HG03159 (cell line): ENCODE results near the gene MANF.

Experiments
- ATAC-seq: cut with Tn5 transposase; IDR thresholded peaks from one replicate; pipeline ENCODE4 v1.9.1; 2021; ENCODE audit warnings: mild to moderate bottlenecking, moderate library complexity; ENCODE audit not compliant: unreplicated experiment

The MANF gene

GRCh38 chr3:51388286-51389029 is 3.4 kb downstream of the MANF start:
- no peak for ATAC-seq

DNA sequence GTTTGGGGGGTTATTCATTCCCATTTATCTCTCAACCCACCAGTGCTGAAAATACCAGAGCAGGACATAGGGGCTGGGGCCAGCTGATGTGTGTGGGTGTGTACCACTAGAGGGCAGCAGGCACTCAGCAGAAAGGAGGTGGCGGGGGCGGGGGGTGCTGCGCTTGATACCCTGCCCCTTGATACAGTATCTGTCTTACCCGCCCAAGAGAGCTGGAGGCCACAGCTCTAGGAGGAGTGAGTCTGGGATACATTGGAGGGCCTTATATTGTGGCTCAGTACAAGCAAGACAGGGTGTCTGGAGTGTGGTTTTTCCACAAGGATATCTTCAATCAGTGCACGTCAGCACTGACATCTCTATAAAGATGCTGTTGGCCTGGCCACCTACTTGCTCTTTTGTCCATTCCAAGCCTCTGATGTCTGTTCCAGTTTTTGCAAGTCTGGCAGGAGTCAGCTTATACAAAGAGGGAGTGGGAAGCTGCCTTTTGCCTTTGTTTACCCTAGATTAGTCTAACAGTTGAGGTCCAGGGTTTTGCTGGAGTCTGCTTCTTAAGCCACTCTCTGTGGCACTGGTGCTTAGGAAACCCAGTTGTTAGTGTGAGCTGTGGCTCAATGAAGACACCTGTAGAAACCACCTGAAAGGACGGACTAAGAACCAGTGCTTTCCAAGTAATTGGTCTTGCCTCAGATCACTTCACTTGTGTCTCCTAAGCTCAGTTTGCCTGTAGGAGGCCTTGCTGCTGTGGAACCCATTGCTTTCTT is 4.5 kb downstream of the MANF start:
- ATAC-seq = no peak

DNA sequence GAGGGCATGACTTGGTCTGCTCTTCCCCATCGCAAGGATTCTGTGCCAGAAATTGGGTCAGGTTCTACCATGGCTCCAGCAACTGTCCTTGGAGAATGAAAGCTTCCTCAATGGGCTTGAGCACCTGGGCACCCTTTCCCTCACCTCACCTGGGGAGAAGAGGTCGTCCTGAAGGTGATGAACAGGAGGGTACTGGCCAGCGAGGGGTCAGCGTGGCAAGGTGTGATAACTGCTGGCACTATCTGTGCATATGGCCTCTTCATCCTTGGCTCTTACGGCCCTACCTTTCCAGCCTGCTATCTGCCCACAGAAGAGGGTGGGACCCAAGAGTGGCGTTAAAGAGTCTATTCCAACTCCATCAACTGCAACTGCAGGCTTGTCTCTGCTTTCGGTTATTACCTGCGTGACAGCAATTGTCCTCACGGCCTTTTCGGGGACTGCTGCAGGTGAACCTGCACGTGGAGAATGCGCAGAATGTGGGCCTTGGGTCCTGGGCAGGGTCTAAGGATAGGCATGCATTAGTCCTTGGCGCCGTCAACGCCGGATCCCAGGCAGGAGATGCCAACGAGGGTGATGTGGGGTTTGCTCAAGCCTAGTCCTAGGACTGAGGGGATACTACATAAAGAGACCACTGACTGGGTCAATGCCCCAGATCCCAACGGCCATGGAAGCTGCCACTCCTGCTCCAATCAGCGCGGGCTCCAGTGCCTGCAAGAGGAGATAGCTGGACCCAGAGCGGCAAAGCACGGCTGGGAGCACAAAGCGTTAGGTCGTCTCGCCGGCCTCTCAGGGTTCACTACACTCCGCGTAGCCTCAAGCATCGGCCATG is 5.4 kb downstream of the MANF start:
- ATAC-seq = peak; percentile 6

DNA sequence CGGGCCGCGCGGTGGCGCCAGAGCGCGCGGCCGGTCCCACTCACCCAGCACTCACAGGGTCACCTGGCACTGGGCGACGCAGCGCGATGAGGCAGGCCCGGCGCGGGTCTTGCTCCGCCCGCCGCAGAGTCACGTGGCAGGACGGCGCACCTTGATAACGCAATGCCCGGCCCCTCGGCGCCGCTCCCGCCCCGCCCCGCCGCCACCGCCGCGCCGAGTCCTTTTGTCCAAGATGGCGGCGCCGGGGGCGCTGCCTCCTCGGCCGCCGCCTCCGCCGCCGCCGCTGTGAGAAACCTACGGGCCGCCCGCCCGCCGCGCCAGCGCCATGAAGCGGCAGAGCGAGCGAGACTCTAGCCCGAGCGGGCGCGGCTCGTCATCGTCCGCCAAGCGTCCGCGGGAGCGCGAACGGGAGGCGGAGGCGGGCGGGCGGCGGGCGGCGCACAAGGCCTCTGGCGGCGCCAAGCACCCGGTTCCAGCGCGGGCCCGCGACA is 6.0 kb downstream of the MANF start, which contains the start of gene RBM15B:
Gene RBM15B, plus strand, starts transcription at position 211 of the 491 bp plus-strand sequence. Its CDS starts 115 bp downstream, at position 326.
- ATAC-seq = peak; percentile 88

GRCh38 chr3:51391566-51392354 is 6.7 kb downstream of the MANF start:
- peak; percentile 8 for ATAC-seq

- ATAC-seq = no peak
Observed at GRCh38 chr3:51392355-51393133, 7.5 kb downstream of the MANF start.

DNA sequence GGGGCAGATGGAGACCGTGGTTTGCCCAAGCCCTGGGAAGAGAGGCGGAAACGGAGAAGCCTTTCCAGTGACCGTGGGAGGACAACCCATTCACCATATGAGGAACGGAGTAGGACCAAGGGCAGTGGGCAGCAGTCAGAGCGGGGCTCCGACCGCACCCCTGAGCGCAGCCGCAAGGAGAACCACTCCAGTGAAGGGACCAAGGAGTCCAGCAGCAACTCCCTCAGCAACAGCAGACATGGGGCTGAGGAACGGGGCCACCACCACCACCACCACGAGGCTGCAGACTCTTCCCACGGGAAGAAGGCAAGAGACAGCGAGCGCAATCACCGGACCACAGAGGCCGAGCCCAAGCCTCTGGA is 8.0 kb downstream of the MANF start:
- ATAC-seq = no peak

DNA sequence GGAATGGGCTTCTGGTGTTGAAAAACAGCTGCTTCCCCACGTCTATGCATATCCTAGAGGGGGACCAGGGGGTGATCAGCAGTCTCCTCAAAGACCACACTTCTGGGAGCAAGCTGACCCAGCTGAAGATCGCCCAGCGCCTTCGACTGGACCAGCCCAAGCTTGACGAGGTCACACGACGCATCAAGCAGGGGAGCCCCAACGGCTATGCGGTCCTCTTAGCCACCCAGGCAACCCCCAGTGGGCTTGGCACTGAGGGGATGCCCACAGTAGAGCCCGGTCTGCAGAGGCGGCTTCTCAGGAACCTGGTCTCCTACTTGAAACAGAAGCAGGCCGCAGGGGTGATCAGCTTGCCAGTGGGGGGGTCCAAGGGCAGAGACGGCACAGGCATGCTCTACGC is 8.5 kb downstream of the MANF start:
- no peak for ATAC-seq

GRCh38 chr3:51394541-51394940 is 9.4 kb downstream of the MANF start:
- no peak for ATAC-seq

DNA sequence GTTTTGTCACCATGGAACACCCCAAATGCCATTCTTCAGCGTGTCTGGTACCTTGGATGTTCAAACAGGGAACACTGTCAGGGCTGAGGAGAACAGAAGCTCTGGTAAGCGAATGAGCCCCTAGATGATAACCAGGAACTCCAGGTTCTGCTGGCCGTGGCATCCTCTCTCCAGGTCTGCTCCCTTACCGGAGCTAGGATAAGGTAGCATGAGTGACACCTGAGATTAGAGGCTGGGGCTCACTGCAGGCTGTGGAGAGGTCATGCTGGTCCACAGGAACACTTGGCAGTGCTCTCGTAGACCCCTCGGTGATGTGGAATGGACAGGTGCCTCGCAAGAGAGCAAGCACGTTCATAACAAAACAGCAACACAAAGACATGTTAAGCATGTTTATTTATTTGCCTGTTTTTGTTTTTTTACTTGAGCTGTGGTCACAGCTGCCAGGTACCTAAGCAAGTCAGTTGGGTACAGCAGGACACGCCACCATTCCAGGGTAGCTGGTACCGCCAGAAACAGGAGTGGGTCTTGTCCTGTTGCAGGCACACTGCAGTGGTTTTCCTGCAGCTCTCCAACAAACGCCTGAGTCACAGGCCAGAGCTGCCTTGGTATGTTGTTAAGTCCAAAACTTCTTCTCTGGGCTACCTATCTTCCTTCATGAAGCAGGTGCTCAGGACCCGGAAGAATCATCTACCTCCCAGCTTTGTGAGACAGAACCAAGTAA is 10.6 kb downstream of the MANF start:
- no peak for ATAC-seq

- ATAC-seq = no peak
Observed at GRCh38 chr3:51396401-51396800, 11.3 kb downstream of the MANF start.

GRCh38 chr3:51397392-51397791 is 12.3 kb downstream of the MANF start:
- ATAC-seq = no peak

- no peak for ATAC-seq
Observed at GRCh38 chr3:51398595-51399310, 13.7 kb downstream of the MANF start.

GRCh38 chr3:51400166-51400565 is 15.1 kb downstream of the MANF start:
- no peak for ATAC-seq

DNA sequence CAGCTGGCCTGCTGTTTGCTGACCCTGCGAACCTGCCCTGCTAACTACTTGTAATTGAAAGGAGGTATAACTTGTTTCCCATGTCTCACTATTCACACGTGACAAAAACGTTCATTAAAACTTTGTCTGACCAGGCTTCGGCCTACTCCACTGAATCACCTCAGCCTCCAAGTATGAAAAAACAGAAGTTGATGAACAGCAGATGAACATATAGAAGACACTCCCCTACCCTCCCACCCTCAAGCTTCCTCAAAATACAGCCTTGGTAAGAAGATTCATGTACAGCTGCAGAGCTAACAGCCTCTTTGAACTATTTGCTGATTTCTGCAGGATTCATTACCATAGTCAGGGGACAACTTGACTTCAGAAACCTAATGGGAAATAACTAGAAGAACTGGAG is 16.6 kb downstream of the MANF start:
- no peak for ATAC-seq

DNA sequence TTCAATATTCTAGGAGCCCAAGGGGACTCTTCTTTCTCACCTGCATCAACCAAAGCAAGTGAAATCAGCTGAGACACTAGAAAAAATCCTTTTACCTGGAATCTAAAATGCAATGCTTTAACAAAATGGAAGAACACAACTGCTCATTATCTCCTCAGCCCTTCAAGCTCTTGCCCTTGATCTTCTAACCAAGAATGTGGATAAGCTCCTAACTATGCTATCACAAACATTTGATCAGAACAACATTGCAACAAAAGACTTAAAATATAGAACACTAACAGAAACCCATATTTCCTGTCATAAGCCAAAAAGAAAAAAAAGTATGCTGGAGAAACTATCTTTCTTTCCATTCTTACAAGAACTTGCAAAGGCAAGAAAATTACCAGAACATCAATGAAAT is 18.6 kb downstream of the MANF start:
- ATAC-seq = no peak

GRCh38 chr3:51408021-51408420 is 22.9 kb downstream of the MANF start:
- no peak for ATAC-seq

DNA sequence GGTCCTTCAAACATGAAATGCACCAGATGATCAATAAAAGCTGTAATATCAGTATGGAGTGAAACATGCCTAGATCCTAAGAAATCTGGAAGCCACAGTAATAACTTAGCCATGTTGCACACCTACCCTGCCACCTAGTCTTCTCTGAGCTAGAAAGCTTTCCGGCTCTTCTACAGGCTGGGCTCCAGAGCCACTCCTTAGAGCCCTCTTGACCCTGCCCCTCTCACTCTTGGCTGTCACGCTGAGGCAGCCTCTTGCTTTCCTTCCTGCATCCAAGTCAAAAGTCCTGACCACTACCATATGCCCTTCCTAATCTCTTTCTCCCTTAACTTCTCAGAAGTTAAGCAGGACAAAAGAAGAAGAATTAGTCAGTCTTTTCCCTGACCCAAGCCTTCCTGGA is 23.7 kb downstream of the MANF start:
- ATAC-seq = no peak
